ENCODE results near the gene MEF2C. TPM values are rescaled to one million over a fixed set of nuclear protein-coding genes. Genes with fewer than 3 reads are reported as not detected.

The MEF2C gene
- total RNA-seq, 2 experiments from 2014 or later, result 0.13 to 0.53 TPM

DNA sequence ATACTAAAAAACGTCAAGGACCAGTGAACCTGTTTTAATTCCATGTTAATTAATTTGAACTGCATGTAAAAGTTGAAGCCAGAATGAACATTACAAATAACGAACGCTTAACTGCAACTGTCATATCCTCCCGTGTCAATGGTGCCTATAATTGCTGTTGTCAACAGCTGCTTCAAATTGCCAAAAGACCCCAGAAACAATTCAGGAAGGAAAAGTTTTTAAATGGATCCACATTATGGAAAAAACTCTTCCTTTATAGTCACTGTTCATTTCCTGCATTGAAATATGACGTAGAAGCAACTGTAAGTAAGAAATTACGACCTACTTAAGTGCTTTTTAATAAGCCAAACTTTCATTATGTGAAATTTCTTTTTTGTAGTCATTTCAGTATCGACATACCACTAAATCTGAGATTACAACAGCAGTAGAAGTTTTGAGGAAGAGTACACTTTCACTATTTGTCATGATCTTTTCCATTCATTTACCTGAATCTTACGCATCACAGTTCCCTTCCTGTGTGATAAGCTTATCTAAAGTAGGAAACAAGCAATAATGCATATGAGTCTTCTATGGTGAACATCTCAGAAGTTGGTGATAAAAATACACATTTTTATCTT, 37.8 kb downstream of the MEF2C start:
- no peak overlapping the region for H3K27ac Mint-ChIP-seq
- no peaks in the 10 kb centered on the region for H3K4me1 Mint-ChIP-seq (ENCODE audit: low read depth)
- no peak for ATAC-seq
- CTCF ChIA-PET, result no interaction called here
- no peaks in the 10 kb centered on the region for H3K36me3 Mint-ChIP-seq (ENCODE audit: low read depth)
- POLR2A ChIA-PET, result interaction anchor here (1.0 kb wide), 1 partner anchor 26 kb away, joined by 3 read pairs; no protein-coding TSS in a partner anchor
- no peaks in the 10 kb centered on the region for H3K9me3 Mint-ChIP-seq (ENCODE audit: insufficient read depth)
- H3K4me3 Mint-ChIP-seq, result no peak overlapping the region
- peaks cover 4% of the 10 kb centered on the region for H3K27me3 Mint-ChIP-seq (ENCODE audit: low read depth)
- no peak for DNase-seq

DNA sequence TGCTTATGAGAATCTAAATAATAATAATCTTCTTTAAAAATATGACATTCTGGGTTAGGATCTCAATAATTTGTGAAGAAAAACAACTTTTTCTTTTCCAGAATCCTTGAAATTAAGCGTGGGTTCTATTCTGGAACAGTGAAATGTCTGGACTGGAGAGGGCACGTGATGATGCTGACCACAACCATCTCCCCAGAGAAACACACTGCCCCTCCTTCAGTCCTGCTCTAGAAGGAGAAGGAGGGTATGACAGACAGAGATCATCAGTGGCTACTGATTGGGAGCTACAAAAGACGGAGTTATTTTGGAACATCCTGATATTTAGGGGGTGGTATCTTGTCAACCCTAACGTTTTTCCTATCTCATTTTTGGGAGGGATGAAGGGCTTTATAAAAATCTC, 40.2 kb downstream of the MEF2C start:
- no peaks in the 10 kb centered on the region for H3K4me1 Mint-ChIP-seq (ENCODE audit: low read depth)
- H3K4me3 Mint-ChIP-seq, result no peak overlapping the region
- no peaks in the 10 kb centered on the region for H3K36me3 Mint-ChIP-seq (ENCODE audit: low read depth)
- POLR2A ChIA-PET, result no interaction called here
- no peaks in the 10 kb centered on the region for H3K9me3 Mint-ChIP-seq (ENCODE audit: insufficient read depth)
- ATAC-seq (no peak), DNase-seq (no peak)
- H3K27me3 Mint-ChIP-seq (ENCODE audit: low read depth), result peaks cover 4% of the 10 kb centered on the region
- CTCF ChIA-PET, result no interaction called here
- H3K27ac Mint-ChIP-seq, result no peak overlapping the region

DNA sequence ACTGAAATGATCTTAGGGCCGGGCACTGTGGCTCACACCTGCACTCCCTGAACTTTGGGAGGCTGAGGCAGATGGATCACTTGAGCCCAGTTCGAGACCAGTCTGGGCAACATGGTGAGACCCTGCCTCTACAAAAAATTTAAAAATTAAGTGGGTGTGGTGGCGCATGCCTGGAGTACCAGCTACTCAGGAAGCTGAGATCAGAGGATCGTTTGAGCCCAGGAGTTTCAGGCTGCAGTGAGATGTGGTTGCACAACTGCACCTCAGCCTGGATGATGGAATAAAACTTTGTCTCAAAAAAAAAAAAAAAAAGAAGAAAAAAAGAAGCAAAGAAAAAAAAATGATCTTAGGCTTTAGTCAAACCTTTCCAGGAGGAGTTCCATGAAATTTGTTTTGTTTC, 41.8 kb downstream of the MEF2C start:
- H3K27ac Mint-ChIP-seq, result no peak overlapping the region
- ChIA-PET POLR2A (interaction anchor here (0.6 kb wide), 1 partner anchor 42 kb away, joined by 4 read pairs; the partner anchor contains the start of gene MEF2C), CTCF (no interaction called here)
- no peak for DNase-seq
- H3K36me3 Mint-ChIP-seq (ENCODE audit: low read depth), result no peaks in the 10 kb centered on the region
- ATAC-seq, result no peak
- H3K4me1 Mint-ChIP-seq (ENCODE audit: low read depth), result no peaks in the 10 kb centered on the region
- peaks cover 4% of the 10 kb centered on the region for H3K27me3 Mint-ChIP-seq (ENCODE audit: low read depth)
- no peak overlapping the region for H3K4me3 Mint-ChIP-seq
- H3K9me3 Mint-ChIP-seq (ENCODE audit: insufficient read depth), result no peaks in the 10 kb centered on the region

DNA sequence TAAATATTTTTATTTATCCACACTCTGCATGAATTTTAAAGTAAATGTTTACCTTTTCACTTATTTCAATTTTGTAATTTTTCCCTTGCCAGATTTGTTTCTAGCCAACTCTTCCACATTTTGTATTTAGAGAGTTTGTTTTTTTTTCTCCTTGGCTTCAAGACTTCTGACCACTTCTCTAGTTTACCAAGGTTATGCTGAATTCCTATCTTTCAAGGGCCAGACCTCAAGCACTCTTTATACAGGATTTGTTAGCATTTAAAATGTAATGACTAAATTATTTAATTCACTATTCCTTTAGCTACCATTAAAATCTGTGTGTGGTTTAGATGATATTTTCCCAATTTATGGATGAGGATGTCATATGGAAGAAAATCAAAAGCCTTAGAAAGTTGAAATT, 42.5 kb downstream of the MEF2C start:
- peaks cover 4% of the 10 kb centered on the region for H3K27me3 Mint-ChIP-seq (ENCODE audit: low read depth)
- ATAC-seq (no peak), DNase-seq (no peak)
- ChIA-PET POLR2A (interaction anchor here (0.6 kb wide), 1 partner anchor 43 kb away, joined by 4 read pairs; the partner anchor contains the start of gene MEF2C), CTCF (no interaction called here)
- no peaks in the 10 kb centered on the region for H3K36me3 Mint-ChIP-seq (ENCODE audit: low read depth)
- no peaks in the 10 kb centered on the region for H3K9me3 Mint-ChIP-seq (ENCODE audit: insufficient read depth)
- H3K4me3 Mint-ChIP-seq, result no peak overlapping the region
- no peak overlapping the region for H3K27ac Mint-ChIP-seq
- H3K4me1 Mint-ChIP-seq (ENCODE audit: low read depth), result no peaks in the 10 kb centered on the region

DNA sequence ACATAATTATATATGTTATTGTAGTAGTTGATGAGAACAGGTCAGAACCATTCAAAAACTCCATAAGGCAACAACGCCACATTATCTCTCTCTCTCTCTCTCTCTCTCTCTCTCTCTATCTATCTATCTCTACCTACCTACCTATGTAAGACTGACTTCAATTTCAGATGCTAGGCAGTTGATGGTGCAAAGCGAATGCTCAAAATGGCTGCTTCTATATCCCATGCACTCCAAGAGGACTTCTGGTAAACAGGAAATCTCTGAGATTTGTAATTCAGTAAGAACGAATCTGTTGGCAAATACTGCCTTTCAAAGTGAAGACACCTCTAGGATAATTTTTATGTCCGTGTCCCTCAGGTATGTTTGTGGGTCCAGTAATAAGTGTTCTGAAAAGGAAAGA, 43.7 kb downstream of the MEF2C start:
- ChIA-PET CTCF (no interaction called here), POLR2A (no interaction called here)
- Mint-ChIP-seq H3K9me3 (ENCODE audit: insufficient read depth) (no peaks in the 10 kb centered on the region), H3K27me3 (ENCODE audit: low read depth) (peaks cover 4% of the 10 kb centered on the region), H3K4me1 (ENCODE audit: low read depth) (no peaks in the 10 kb centered on the region), H3K36me3 (ENCODE audit: low read depth) (no peaks in the 10 kb centered on the region), H3K4me3 (no peak overlapping the region), H3K27ac (no peak overlapping the region)
- no peak for DNase-seq
- ATAC-seq, result no peak

DNA sequence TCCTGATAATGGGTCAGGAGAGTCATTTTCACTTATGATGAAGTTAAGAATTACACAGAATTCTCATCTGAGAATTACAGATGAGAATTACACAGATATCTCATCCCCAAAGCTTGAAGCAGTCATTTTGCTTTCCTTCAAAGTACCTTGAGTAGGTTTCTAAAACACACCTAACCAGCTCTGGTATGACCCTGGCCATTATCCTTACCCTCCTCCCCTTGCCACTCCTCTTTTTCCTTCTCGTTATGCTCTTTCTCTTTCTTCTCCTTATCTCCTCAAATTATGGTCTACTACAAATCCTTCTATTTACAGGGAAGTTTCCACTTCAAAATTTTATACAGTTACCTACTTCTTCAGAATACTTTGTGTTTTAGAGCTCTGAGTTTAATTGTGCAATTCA, 44.5 kb downstream of the MEF2C start:
- Mint-ChIP-seq H3K4me3 (no peak overlapping the region), H3K36me3 (ENCODE audit: low read depth) (no peaks in the 10 kb centered on the region)
- CTCF ChIA-PET, result interaction anchor here (0.7 kb wide), 1 partner anchor 46 kb away, joined by 3 read pairs; no protein-coding TSS in a partner anchor

DNA sequence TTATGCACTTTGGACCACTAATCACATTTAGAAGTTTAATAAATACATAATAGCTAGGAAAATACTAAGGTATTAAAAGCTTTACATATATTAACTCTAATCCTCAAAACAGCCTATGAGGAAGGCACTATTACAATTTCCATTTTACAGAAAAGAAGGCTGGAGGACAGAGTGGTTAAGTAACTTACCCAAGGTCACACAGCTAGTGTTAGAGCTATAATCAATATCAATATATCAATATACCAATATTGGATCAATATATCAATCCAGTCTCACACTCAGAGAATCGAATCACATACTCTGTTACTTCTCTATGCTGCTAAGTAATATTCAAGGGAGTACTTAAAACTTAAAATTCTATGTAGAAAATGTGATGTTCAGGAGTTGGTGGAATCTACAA, 45.2 kb downstream of the MEF2C start:
- peaks cover 3% of the 10 kb centered on the region for H3K4me1 Mint-ChIP-seq (ENCODE audit: low read depth)
- ChIA-PET POLR2A (no interaction called here), CTCF (interaction anchor here (0.7 kb wide), 1 partner anchor 47 kb away, joined by 3 read pairs; no protein-coding TSS in a partner anchor)
- peaks cover 4% of the 10 kb centered on the region for H3K27me3 Mint-ChIP-seq (ENCODE audit: low read depth)
- H3K36me3 Mint-ChIP-seq (ENCODE audit: low read depth), result no peaks in the 10 kb centered on the region
- H3K27ac Mint-ChIP-seq, result no peak overlapping the region
- DNase-seq (no peak), ATAC-seq (no peak)
- H3K9me3 Mint-ChIP-seq (ENCODE audit: insufficient read depth), result no peaks in the 10 kb centered on the region
- H3K4me3 Mint-ChIP-seq, result no peak overlapping the region

More for the DNA sequence above, 44.5 kb downstream of the MEF2C start:
- Mint-ChIP-seq H3K27me3 (ENCODE audit: low read depth) (peaks cover 4% of the 10 kb centered on the region), H3K27ac (no peak overlapping the region), H3K9me3 (ENCODE audit: insufficient read depth) (no peaks in the 10 kb centered on the region), H3K4me1 (ENCODE audit: low read depth) (no peaks in the 10 kb centered on the region)
- no peak for ATAC-seq
- no peak for DNase-seq
- POLR2A ChIA-PET, result no interaction called here

DNA sequence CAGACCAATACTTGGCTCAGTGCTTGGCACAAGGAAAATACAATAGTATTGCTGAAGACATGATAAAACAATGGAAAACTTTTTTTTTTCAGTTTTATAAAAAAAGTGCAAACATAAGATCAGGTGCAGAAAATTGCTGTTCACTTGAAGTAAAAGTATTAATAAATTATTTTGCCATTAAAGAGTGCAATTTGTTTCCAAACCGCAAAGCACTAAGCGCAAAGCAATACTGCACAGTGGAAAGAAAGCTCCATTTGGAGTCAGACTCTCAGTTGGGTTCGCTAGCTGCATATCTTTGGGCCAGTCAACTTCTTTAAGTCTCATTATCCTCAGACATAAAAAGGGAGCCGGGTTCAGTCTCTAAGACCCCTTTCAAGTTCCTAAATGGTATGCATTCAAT, 45.8 kb downstream of the MEF2C start:
- H3K9me3 Mint-ChIP-seq (ENCODE audit: insufficient read depth), result no peaks in the 10 kb centered on the region
- ATAC-seq, result no peak
- ChIA-PET POLR2A (interaction anchor here (0.6 kb wide), 1 partner anchor 240 kb away, joined by 3 read pairs; no protein-coding TSS in a partner anchor), CTCF (no interaction called here)
- no peaks in the 10 kb centered on the region for H3K36me3 Mint-ChIP-seq (ENCODE audit: low read depth)
- H3K4me3 Mint-ChIP-seq, result no peak overlapping the region
- H3K27ac Mint-ChIP-seq, result no peak overlapping the region
- peaks cover 3% of the 10 kb centered on the region for H3K27me3 Mint-ChIP-seq (ENCODE audit: low read depth)
- DNase-seq, result no peak
- peaks cover 3% of the 10 kb centered on the region for H3K4me1 Mint-ChIP-seq (ENCODE audit: low read depth)

DNA sequence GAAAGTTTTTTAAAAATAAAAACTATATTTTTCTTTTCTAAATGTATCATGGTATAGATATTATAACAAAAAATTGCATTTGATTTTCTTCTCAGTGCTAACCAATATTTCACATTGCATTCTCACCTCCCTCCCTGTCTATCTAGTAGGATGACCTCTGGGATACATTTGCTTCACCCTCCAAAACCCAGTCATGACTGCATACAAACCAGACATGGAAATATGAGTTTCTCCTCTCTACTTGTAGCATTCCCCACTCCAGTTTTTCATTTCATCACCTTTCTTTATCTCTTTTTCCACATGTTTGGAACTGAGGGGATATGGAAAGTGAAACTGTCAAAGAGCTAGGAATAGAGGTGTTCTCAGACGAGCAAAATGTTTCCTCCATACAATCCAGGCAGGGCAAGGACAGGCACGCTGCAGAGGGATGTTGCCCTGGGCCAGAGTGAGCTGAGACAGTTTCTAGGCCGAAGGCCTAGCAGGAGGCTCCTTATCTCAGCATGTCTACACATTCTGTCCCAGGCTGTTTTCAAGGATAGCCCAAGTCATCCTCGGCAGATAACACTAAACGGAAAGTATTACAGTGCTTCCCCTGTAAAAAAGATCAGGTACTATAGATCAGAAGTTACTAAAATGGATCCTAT, 46.7 kb downstream of the MEF2C start:
- H3K4me3 Mint-ChIP-seq, result no peak overlapping the region
- POLR2A ChIA-PET, result interaction anchor here (0.6 kb wide), 1 partner anchor 241 kb away, joined by 3 read pairs; no protein-coding TSS in a partner anchor
- peaks cover 3% of the 10 kb centered on the region for H3K27me3 Mint-ChIP-seq (ENCODE audit: low read depth)
- no peak overlapping the region for H3K27ac Mint-ChIP-seq
- no peak for DNase-seq
- H3K36me3 Mint-ChIP-seq (ENCODE audit: low read depth), result no peaks in the 10 kb centered on the region
- CTCF ChIA-PET, result no interaction called here
- H3K4me1 Mint-ChIP-seq (ENCODE audit: low read depth), result peaks cover 3% of the 10 kb centered on the region
- no peaks in the 10 kb centered on the region for H3K9me3 Mint-ChIP-seq (ENCODE audit: insufficient read depth)
- no peak for ATAC-seq

DNA sequence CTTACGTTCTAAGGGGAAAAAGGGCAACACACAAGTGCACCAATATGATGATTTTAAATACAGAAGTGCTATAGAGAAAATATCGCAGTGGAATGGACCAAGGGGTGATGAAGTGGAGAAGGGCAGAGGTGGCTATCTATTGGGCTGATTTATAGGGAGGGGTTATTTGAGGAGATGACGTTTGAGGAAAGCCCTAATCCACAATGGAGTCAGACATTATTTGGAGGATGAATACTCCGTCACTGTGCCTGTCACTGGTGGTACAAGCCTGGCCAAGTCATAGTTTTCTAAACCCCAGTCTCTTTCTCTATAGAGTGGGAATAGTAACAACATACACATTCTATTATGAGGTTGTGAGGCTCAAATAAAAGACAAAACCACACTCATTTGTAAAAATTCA, 48.5 kb downstream of the MEF2C start:
- no peak overlapping the region for H3K4me3 Mint-ChIP-seq
- H3K4me1 Mint-ChIP-seq (ENCODE audit: low read depth), result peaks cover 8% of the 10 kb centered on the region
- H3K27ac Mint-ChIP-seq, result no peak overlapping the region
- POLR2A ChIA-PET, result no interaction called here
- ATAC-seq, result no peak
- CTCF ChIA-PET, result no interaction called here
- H3K36me3 Mint-ChIP-seq (ENCODE audit: low read depth), result no peaks in the 10 kb centered on the region
- H3K27me3 Mint-ChIP-seq (ENCODE audit: low read depth), result peaks cover 3% of the 10 kb centered on the region
- no peaks in the 10 kb centered on the region for H3K9me3 Mint-ChIP-seq (ENCODE audit: insufficient read depth)
- DNase-seq, result no peak

DNA sequence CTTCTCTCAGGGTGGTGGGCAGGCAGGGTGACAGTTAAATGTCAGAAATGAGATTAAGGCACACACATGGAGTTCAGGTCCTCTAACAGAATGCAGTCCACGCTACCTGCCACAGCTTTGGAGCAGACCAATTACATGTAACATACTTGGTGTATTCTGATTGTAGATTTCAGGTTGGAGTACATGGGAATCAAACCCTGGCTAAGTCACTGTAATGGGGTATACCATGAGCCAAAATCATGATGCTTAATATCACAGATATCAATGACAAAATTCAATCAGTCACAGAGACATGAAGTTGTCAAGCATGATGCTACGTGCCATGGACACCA, 48.9 kb downstream of the MEF2C start:
- Mint-ChIP-seq H3K27ac (no peak overlapping the region), H3K4me1 (ENCODE audit: low read depth) (peaks cover 11% of the 10 kb centered on the region), H3K36me3 (ENCODE audit: low read depth) (no peaks in the 10 kb centered on the region), H3K9me3 (ENCODE audit: insufficient read depth) (no peaks in the 10 kb centered on the region), H3K27me3 (ENCODE audit: low read depth) (peaks cover 3% of the 10 kb centered on the region), H3K4me3 (no peak overlapping the region)
- ATAC-seq (no peak), DNase-seq (no peak)
- ChIA-PET CTCF (interaction anchor here (1.4 kb wide), 1 partner anchor 9 kb away, joined by 3 read pairs; no protein-coding TSS in a partner anchor), POLR2A (no interaction called here)

DNA sequence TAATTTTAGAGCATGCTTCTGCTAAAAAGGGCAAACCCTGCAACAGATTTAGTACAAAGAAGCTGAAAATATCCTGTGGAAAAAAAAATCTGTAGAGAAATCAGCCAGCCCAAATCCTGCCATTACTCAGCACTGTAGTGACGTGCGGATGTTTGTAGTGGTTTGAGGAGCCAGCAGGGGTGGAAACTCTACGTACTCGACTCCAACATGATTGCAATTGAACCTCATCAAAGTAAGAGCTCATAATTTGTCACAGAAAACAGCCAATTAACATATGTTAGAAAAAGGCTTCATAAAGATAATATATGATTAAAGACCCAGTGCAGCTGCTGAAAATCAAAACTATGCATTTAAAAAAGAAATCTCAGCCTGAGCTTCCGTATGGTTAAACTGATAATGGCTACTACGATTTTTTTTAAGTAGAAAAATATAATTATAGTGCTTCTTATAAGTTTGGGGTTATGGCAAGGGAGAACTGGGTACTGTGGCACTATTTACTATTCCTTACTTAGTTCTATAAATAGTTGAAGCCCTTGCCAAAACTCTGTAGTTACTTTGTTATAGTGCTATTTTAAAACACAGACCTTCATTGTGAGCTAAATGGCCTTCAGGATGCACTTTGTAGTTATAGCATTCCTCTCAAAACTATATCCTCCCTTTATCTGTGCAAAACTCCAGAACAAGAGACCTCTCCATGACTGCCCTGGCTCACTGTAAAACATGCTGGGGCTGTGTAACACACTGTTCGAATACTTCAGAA, 49.4 kb downstream of the MEF2C start:
- POLR2A ChIA-PET, result no interaction called here
- no peaks in the 10 kb centered on the region for H3K36me3 Mint-ChIP-seq (ENCODE audit: low read depth)
- H3K27me3 Mint-ChIP-seq (ENCODE audit: low read depth), result peaks cover 2% of the 10 kb centered on the region
- ATAC-seq, result peak; percentile 73
- peak; percentile 48 for DNase-seq
- peaks cover 14% of the 10 kb centered on the region for H3K4me1 Mint-ChIP-seq (ENCODE audit: low read depth)
- no peak overlapping the region for H3K27ac Mint-ChIP-seq
- H3K9me3 Mint-ChIP-seq (ENCODE audit: insufficient read depth), result no peaks in the 10 kb centered on the region
- CTCF ChIA-PET, result interaction anchor here (1.4 kb wide), 1 partner anchor 9 kb away, joined by 3 read pairs; no protein-coding TSS in a partner anchor
- no peak overlapping the region for H3K4me3 Mint-ChIP-seq

Data from activated CD8-positive, alpha-beta T cell treated with anti-CD3 and anti-CD28 coated beads, Interleukin-2, amount 10 ng/mL, durations not matched to agents 7 days and 5 days (primary cell).